ENCODE data around the gene SPATA31C1.
"Not testable (repeated sequence)": the region's sequence is repeated elsewhere in the genome, so short reads cannot be mapped to it uniquely, and the experiment has no call there.

The SPATA31C1 gene

GRCh38 chr9:87917662-87918061 lies at the start of gene SPATA31C1:
Gene SPATA31C1 (plus strand): TSS chr9:87917962.
- not testable (repeated sequence) for DNase-seq (ENCODE audit: low read depth)

DNA sequence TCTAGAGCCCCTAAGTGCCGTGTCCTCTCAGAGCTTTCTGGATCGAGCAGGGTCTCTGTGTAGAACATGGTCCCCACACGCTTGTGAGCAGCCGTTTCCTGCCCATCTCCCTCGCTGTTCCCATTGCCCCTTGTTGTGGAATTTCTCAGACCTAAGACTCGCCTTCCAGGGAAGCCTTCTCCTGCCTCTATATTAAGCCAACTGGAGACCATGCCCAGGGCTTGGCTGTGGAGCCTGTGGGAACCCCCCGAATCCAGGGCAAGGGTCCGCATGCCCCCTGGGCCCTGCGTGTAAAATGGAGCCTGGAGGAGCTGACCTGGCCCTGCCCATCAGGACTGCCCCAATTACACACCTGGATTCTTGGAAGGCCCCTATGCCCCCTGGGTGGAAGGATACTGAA lies 49.6 kb upstream of the SPATA31C1 start:
- no peak for DNase-seq (ENCODE audit: low read depth)

GRCh38 chr9:87868635-87869034 lies 49.1 kb upstream of the SPATA31C1 start:
- DNase-seq (ENCODE audit: low read depth): no peak

GRCh38 chr9:87869082-87869481 lies 48.7 kb upstream of the SPATA31C1 start:
- no peak for DNase-seq (ENCODE audit: low read depth)

- no peak for DNase-seq (ENCODE audit: low read depth)
These were observed 46.2 kb upstream of the SPATA31C1 start for GRCh38 chr9:87871425-87872078.

DNA sequence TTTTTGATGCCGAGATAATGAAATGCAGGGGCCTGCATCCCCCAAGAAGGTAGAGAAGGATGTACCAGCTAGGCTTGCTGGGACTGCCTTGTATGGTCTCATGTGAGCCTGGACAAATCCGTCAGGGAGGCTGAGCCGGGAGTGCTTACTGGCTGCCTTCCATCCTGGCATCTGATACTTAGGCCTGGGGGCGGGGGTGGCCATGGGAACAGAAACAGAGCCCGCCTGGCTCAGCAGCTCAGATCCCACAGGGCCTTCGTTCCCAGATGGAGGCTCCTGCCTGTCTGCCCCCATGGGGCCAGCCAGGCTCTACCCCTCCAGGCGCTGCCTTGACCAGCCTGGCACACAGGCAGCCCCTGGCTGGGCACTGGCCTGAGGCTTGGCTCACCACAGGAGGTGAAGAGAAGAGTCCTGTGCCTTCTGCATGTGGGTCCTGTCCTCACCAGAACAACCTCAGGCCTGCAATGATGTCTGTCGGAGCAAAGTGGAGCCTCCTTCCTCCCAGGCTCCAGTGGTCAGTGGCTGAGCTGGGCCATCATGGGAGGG lies 45.6 kb upstream of the SPATA31C1 start:
- no peak for DNase-seq (ENCODE audit: low read depth)

GRCh38 chr9:87873607-87874303 lies 44.0 kb upstream of the SPATA31C1 start:
- DNase-seq (ENCODE audit: low read depth): no peak

GRCh38 chr9:87874304-87874623 lies 43.5 kb upstream of the SPATA31C1 start:
- no peak for DNase-seq (ENCODE audit: low read depth)

DNA sequence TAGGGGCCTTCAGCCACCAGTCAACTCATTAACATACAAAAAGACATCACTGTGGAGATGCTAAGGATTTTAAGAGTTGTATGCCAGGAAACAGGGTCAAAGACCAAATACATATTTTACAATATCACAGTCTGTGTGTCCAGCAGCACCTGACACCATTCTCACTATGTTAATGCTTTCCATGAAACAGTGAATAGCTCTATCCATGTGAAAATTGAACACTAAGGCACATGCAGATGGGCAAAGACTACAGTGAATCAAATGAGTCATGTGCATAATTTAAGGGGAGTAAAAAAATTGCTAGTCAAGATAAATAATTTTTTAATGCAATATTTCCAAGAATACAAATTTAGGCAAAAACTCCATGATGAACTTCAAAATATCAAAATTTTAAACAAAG lies 42.7 kb upstream of the SPATA31C1 start:
- no peak for DNase-seq (ENCODE audit: low read depth)

GRCh38 chr9:87875831-87876545 lies 41.8 kb upstream of the SPATA31C1 start:
- DNase-seq (ENCODE audit: low read depth): no peak

GRCh38 chr9:87876708-87877107 lies 41.1 kb upstream of the SPATA31C1 start:
- no peak for DNase-seq (ENCODE audit: low read depth)

DNA sequence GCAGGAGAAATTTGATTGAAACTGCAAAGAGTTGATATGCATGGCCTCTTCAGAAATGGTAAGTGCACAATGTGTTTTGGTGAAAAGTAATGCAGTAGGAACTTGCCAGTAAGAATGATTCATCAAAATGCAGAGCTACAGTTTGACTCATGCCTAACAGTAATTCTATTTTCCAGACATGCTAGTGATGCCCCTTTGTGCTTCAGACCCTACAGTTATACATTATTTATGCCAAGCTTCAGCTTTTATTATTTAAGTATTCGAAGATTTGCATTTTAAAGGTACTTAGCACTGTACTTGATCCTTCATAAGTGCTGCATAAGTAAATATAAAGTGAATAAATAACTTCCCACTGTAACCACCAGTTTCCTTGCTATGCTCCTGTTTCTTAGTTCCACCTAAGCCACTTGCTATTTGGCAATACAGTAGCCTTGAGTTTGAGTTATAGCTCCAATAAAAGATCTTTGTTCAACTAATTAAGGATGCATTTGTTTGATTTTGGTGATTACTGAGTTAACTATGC lies 38.7 kb upstream of the SPATA31C1 start:
- DNase-seq (ENCODE audit: low read depth): no peak

DNA sequence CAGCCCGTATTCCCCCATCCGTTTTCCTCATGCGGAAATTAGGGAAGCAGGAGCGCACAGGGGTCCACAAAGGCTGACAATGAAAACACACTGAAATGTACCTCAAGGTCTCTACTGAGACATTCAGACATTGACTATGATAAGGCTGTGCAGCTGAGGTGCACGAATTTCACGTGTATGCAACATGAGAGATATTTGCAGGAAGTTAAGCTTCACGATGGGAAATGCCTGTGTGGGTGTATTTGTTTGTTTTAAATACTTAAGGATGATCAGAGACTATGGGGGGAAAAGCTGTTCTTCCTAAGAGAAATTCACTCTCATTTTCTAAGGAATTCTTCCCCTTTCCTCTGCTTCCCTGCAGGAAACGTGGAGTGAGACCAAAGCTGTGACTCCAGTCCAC lies 37.6 kb upstream of the SPATA31C1 start:
- DNase-seq (ENCODE audit: low read depth): no peak

DNA sequence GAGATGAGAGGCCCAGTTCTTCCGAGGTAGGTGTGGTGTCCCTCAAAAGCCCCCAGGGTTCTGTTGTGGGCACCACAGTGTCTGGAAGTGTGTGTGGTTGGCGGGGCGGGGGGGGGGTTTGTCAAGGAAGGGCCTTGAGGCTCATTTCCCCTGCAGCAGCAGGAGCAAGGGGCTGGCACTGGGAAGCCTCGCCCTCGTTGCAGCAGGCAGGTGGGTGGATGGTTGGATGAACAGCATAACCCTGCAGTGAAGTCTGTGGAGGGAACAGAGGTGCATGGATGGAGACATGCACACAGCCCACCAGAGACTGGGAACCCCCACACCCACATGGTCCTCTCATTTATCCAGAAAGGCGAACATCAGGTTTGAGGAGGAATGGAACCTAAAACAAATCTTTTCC lies 37.1 kb upstream of the SPATA31C1 start:
- DNase-seq (ENCODE audit: low read depth): no peak

DNA sequence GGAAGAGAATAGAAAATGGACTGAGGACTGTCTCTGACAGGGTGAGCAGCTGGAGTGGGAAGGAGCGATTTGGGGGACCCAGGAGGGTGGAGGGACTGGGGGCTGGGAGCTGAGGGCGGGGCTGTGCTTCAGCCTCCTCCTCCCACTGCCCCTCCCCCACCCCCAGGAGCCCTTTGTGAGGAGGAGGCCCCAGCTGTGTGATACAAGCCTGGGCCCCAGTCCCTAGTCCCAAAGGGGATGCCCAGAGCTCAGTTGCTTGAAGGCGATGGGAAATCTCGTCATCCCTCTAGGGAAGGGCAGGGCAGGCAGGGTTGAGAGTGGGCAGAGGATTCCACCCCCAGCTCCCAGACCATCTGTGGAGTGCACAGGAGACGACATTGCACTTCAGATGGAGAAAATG lies 35.1 kb upstream of the SPATA31C1 start, which contains the start of gene SPATA31E1:
TSS of gene SPATA31E1 (plus strand) at position 251 of the 400 bp plus-strand sequence. CDS start at position 266, 15 bp downstream.
- no peak for DNase-seq (ENCODE audit: low read depth)

DNA sequence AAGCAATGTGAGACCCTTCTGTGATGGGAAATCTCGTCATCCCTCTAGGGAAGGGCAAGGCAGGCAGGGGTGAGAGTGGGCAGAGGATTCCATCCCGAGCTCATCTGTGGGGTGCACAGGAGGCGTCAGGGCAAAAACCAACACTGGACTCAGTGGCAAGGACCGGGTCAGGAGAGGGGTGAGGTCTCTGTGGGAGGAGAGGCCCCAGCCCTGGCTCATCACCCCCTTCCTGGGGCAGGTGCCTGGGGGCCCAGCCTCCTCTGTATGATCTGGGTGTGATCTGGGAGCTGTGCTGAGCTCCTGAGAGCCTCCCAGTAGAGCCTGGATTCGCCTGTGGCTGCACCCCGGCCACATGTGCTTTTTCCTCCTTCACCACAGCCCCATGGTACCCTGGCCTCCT lies 34.5 kb upstream of the SPATA31C1 start:
- DNase-seq (ENCODE audit: low read depth): no peak

GRCh38 chr9:87883990-87884389 lies 33.8 kb upstream of the SPATA31C1 start:
- no peak for DNase-seq (ENCODE audit: low read depth)

DNA sequence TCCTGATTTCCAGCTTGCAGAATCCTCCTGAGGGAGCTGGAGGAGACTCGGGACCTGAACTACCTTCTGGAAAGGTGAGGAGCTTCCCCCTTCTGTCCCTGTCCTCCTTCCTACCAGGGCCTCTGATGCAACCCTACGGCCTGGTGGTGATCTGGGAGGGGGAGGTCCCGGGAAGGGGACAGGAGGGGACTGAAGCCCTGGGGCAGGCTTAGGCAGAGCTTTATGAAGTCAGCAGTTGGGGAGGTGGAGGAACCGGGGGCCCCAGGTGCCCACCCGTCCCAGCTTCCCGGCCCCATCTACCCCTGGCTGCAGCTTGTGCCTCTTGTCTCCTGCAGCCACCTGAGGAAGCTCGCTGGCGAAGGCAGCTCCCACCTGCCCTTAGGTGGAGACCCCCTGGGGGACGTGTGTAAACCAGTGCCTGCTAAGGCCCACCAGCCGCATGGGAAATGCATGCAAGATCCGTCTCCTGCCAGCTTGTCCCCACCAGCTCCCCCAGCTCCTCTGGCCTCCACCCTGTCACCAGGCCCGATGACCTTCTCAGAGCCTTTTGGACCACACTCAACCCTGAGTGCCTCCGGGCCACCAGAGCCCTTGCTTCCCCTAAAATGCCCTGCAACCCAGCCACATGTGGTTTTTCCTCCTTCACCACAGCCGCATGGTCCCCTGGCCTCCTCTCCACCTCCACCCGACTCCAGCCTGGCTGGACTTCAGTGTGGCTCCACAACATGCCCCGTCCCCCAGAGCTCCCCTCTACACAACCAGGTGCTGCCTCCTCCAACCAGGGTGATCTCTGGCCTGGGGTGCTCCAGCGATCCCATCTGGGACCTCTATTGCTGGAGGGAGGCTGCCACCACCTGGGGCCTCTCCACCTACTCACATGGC lies 32.9 kb upstream of the SPATA31C1 start:
- no peak for DNase-seq (ENCODE audit: low read depth)

DNA sequence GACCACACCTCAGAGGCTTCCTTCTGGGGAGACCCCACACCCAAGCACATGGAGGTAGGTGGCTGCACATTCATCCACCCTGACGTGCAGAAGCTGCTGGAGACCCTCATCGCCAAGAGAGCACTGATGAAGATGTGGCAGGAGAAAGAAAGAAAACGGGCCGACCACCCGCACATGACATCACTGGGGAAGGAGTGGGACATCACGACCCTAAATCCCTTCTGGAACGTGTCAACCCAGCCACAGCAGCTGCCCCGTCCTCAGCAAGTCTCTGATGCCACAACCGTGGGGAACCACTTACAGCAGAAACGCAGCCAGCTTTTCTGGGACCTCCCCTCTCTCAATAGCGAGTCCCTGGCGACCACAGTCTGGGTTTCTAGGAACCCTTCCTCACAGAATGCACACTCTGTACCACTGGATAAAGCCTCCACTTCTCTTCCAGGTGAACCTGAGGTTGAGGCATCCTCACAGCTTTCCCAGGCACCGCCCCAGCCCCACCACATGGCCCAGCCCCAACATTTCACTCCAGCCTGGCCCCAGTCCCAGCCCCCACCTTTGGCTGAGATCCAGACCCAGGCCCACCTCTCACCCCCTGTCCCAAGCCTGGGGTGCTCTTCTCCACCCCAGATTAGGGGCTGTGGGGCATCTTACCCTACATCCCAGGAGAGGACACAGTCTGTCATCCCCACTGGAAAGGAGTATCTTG lies 32.1 kb upstream of the SPATA31C1 start:
- DNase-seq (ENCODE audit: low read depth): no peak

GRCh38 chr9:87886210-87886932 lies 31.4 kb upstream of the SPATA31C1 start:
- DNase-seq (ENCODE audit: low read depth): no peak

All from activated T-cell treated with anti-CD3 and anti-CD28 coated beads for 24 hours (primary cell).